Measurements from ENCODE around the gene PLXDC2.

Gene PLXDC2

DNA sequence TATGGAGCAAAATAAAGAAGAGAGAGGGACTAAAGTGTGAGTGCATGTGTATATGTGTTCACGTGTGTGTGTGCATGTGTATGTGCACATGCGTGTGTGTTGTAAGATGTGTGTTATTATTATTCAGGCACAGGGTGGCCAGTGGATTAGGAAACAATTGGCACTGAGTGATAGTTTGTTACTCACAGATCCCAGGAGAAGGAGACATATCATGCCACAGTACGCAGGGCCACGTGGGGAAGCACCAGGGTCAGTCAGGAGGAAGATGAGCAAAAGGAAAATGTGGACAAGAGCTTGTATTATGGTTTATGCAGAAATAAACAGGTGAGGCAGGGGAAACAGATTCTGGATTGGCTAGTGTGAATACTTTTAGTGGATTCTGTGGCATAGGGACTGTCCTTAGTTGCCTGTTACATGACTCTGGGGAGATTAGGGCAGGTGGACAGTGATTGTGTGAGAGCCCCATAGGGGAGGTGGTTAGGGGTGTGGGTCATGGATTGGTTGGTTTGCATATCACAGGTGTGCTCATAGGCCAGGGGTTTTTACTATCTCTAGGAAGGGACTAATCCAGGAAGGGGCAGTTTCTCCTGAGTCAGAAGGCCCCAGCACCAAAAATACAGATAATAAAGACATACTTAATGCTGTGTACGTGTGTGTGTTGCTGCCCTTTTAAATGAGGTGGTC is 90.0 kb downstream of the PLXDC2 start:
- in situ Hi-C loops (cut with MboI; ENCODE audit: low sequenced_read_pairs), result no loop called here

DNA sequence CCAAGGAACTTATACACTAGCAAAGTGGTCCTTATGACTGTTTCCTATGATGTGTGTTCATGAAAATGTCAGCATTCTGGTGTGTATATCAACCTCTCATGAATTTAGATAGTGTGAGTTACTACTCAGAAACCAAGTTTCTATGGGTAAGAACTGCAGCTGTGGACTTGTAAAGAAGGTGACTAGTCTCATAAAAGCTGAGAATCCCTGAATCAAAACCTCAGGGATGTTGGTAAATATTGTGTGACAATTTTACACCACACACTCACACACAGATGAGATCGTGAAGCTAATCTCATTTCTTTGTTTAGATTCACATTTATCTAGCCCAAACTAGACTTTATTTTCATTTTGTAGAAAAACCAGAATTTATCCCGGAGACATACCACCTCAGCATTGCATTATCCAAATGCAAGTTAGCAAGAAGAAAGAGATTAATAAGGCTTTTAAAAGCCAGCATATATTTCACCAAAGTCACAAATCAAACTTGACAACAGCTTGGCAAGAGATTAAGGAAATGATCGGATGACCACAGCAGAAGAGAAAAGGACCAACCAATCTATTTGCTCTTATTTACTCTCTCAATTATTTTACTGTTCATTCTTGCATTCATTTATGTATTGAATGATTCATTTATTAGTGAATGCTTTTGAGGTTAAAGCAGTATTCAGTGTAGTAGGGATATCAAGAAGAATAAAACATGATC is 92.9 kb downstream of the PLXDC2 start:
- in situ Hi-C loops (cut with MboI; ENCODE audit: low sequenced_read_pairs), result no loop called here

DNA sequence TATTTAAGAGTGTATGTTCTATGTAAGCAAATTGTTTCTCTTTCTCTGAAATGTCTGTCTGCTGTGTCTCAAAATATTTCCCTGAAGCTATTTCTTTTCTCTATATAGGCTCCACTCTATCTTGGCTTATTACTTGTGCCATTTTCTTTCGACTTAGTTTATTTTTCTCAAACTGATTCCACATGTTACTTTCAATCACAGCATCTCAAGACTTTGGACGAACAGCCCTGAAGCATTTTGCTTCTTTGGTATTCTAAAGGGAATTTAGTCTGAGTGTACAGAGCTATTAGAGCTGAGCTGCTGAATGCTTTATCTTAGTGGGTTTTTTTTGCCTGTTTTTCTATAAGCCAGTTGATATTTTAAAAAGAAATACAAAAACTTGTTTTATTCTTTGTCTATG is 95.7 kb downstream of the PLXDC2 start:
- in situ Hi-C loops (cut with MboI; ENCODE audit: low sequenced_read_pairs), result no loop called here

DNA sequence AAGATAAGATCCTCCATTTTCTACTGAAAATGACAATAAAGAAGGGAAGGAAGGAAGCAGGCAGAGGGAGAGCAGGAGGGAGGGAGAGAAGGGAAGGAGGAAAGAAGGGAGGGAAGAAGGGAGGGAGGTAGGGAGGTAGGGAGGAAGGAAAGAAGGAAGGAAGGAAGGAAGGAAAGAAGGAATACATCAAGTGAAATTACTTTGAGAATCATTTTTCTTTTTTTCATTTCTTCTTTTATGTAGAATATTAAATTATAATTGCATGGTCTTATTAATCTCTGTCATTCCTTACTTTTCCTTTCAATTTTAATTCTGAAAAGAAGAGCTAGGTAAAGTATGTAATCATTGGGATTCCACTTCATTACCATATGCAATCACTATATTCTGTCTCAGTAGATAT is 97.8 kb downstream of the PLXDC2 start:
- in situ Hi-C loops (cut with MboI; ENCODE audit: low sequenced_read_pairs), result no loop called here

DNA sequence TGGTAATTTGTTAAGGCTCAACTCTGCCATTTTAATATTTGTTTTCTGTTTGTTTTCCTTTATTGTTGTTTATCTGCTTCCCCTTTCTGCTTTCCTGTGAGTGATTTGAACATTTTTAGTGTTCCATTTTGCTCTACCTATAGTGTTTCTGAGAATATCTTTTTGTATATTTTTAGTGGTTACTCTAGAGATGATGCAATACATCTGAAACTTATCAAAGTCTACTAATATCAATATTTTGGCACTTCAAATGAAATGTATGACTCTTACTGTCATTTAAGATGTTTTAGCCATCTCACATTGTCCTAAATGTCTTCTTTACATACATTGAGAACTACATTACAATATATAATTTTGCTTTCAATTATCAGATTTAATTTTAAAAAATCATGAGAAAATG is 98.9 kb downstream of the PLXDC2 start:
- in situ Hi-C loops (cut with MboI; ENCODE audit: low sequenced_read_pairs), result no loop called here

DNA sequence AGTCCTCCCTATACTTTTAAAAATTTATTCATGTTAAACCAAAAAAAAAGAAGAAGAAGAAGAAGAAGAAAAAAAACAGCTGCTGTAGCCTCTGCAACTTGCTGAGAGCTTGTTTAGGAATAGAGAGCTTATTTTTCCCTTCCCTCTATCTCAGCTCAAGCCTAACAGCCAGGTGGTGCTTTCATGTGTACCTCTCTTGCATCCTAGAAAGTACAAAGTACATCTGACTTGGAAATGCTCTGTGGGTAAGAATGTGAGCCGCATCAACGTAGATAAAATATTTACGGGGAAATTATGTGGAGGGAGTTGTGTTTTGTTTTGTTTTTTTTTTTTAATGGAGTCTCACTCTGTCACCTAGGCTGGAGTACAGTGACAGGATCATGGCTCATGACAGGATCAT is 99.6 kb downstream of the PLXDC2 start:
- in situ Hi-C loops (cut with MboI; ENCODE audit: low sequenced_read_pairs), result no loop called here

DNA sequence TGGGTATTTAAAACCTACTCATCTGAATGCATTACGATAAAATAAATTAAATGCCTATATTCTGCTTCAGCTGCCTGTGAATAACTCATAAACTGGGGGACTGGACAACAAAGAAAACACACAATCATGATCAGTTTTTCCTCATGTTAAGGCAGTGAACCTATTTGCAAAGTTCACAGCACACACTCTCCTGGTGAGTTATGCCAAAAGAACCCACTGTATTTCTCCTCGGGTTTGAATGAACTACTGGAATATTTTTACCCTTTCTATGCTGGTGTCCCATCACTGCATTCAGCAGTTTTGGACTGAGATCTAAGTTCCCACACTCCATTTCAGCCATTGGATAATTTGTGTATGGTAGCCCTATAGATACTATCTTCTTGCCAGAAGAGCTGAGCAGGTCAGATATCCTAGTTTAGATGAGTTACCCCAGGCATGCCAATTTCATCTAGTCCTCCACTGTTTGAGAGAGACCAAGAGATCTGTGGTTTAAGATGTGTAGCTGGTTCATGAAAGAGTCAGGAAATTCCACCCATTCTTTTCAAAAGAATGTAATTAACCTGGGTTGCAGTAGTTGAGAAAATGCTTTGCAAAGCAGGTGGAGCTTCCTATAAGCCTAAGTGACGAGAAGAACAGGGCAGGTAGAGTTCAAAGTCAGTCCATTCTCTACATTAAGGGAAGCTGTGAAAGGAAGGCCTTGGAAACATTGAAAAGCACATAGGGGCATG is 101.7 kb downstream of the PLXDC2 start:
- in situ Hi-C loops (cut with MboI; ENCODE audit: low sequenced_read_pairs), result no loop called here

DNA sequence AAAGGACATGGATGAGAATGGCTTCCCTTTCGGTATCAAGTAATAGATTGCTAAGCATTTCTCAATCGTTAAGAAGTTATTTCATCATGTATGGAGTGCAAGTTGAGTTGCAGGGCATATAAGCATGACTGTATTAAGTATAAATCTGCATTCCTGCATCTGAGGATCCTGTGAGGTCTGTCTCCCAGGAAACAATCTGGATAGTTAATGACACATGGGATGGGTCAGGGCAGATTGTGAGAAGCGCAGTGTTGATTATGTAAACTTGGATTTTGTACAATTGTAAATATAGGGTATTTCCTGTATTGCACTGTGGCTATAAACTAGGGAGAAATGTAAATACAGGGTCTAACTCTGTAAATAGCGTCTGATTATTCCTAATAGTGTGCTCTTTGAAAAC is 102.6 kb downstream of the PLXDC2 start:
- in situ Hi-C loops (cut with MboI; ENCODE audit: low sequenced_read_pairs), result no loop called here

DNA sequence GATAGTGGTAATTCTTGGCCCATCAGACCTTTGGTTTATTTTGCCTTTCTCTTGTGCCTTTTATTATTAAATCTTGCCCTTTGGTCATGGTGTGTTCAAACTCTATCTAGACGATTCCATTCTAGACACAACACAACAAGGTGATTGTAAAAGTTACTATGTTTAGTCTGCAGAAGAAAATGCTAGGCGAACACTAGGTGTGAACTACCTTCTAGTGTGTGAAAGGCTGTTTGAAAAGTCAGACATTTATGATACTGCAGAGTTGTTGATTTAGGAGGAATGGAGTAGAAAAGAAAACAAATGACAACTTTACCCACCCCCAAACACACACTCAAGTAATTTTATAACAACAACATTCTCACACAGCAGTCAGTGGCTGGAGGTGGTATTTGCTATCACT is 103.4 kb downstream of the PLXDC2 start:
- in situ Hi-C loops (cut with MboI; ENCODE audit: low sequenced_read_pairs), result no loop called here

DNA sequence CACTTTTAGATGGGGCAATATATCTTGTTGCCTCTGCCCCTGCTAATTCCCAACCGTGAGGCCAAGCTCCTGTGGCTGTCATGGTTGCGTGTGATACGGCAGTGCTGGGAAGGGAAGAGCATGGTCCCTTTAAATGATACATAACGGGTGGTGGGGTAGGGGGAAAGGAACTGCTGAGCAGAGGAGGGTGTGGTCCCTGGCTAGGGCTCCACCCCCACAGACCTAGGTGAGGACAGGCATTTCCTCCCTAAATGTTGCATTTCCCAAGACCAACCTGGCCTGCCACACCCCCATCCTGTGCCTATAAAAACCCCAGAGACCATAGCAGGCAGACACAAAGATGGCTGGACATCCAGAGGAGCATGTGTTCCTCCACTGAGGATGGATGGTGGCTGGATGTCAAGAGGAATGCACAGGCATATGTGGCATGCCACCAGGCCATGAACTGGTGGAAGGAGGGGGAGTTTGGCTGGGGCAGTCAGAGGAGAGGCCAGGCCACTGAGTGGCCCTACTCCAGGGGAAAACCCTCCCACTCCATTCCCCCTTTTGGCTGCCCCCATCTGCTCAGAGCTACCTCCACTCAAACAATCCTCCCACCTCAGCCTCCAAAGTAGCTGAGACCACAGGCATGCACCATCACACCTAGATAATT is 104.0 kb downstream of the PLXDC2 start:
- in situ Hi-C loops (cut with MboI; ENCODE audit: low sequenced_read_pairs), result no loop called here

DNA sequence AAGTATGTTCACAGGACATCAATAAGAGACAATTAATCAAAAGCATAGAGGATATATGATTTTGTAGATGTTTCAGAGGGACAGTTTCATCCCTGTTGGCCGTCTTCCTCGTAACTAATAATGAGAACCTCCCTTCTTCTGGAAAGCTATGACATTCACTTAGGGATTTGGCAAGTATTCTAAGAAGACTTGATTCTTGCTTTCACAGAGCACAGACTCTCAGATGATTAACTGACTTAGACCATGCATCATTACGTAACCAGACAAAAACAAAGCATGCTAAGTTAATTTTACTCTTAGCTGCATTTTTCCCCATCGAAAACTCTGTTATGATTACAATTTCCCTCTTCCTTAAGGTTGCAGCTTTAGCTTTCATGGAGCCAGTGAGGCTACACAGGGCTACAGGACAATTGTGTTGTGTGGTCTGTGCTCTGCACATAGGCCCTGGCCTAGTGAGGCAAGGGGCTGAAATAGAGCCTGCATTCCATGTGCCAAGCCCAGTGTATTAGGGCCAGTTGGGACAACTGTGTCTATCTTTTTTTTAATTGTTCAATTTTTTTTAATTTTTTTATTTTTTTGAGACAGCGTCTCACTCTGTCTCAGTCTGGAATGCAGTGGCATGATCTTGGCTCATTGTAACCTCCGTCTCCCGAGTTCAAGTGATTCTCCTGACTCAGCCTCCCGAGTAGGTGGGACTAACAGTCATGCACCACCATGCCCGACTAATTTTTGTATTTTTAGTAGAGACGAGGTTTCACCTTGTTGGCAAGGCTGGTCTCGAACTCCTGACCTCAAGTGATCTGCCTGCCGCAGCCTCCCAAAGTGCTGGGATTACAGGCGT is 105.3 kb downstream of the PLXDC2 start:
- in situ Hi-C loops (cut with MboI; ENCODE audit: low sequenced_read_pairs), result no loop called here

DNA sequence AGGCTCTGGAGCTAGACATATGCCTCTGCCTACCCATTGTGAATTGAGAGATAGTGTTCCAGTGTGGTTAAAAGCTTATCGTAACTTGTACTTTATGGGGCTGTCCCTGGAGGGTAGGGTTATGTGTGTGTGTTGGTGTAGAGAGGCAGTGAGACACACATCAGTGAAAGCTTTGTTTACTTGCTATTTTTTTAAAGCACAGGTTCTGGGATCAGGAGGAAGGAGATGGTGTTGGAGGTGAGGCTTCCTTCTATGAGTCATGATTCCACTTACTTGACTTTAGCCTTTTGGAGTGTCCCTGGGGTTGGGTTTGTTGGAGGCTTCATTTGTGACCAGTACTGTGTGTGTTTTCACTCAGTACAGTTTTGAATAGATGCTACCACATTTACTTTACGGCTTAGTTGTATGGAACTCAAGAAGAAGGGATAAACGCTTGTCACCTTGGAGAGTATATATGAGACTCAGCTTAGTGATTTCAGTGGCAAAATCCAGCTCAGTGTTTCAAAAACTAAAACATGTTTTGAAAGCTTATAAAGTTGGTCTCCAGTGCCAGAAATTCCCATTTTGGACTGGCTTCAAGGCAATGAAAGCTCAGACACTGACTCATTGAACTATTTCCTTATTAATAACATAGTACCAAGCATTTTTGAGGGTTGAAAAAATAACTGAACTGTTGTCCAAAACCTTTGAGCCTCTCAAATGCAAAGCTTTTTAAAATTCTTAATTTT is 106.2 kb downstream of the PLXDC2 start:
- in situ Hi-C loops (cut with MboI; ENCODE audit: low sequenced_read_pairs), result no loop called here

DNA sequence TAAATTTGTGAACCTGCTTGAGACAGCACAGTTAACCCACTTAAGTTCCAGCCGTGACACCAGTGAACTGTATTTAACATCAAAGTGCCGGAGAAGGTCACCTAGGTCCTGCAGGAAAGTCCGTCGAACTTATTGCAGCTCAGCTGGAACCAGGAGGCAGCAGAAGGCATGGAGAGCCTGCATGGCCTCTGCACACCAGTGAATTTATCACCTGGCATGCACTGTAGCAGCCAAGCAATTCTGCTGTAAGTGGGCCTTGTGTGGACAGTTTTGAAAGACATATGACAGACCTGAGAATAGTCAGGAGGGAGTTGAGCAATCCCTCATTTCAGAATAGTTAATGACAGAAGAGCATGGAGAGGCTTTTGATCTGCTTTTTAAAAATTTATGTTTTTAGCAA is 108.8 kb downstream of the PLXDC2 start:
- in situ Hi-C loops (cut with MboI; ENCODE audit: low sequenced_read_pairs), result no loop called here

DNA sequence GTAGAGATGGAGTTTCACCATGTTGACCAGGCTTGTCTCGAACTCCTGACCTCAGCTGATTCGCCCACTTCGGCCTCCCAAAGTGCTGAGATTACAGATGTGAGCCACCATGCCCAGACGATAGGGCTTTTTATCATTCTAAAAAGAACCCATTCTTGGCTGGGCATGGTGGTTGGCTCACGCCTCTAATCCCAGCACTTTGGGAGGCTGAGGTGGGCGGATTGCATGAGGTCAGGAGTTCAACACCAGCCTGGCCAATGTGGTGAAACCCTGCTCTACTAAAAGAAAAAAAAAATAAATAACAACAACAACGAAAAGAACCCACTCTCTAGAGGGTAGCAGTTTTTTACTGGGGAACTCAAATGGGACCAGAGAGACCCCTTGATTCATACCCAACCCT is 112.7 kb downstream of the PLXDC2 start:
- in situ Hi-C loops (cut with MboI; ENCODE audit: low sequenced_read_pairs), result no loop called here

DNA sequence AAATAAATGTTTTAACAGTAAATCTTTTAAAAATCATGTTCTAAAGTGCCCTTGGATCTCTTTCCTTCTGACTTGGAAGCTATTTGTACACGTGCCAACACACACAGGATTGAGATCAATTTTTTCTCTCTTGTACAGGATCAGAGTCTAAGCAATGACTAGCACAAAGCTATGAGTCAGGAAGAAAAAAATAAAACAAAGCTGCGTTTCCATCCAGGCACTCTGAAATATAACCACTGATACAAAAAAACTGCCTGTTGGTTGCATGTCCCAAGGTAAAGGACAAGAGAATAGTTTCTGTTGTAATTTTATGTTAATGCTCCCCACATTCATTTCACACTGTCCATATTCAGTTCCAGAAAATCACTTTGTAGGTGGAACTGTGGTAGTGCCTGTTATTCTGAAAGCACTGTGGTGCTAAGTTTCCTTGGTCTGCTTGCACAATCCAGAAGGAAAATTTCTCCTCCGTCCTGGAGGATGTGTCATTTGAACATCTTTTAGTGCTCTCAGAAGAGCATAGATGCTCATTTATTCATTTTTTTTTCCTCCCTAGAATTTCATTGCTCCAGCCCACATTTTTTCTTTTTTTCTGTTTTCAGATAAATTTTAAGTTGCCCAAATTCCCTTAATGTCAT is 113.4 kb downstream of the PLXDC2 start:
- in situ Hi-C loops (cut with MboI; ENCODE audit: low sequenced_read_pairs), result no loop called here

DNA sequence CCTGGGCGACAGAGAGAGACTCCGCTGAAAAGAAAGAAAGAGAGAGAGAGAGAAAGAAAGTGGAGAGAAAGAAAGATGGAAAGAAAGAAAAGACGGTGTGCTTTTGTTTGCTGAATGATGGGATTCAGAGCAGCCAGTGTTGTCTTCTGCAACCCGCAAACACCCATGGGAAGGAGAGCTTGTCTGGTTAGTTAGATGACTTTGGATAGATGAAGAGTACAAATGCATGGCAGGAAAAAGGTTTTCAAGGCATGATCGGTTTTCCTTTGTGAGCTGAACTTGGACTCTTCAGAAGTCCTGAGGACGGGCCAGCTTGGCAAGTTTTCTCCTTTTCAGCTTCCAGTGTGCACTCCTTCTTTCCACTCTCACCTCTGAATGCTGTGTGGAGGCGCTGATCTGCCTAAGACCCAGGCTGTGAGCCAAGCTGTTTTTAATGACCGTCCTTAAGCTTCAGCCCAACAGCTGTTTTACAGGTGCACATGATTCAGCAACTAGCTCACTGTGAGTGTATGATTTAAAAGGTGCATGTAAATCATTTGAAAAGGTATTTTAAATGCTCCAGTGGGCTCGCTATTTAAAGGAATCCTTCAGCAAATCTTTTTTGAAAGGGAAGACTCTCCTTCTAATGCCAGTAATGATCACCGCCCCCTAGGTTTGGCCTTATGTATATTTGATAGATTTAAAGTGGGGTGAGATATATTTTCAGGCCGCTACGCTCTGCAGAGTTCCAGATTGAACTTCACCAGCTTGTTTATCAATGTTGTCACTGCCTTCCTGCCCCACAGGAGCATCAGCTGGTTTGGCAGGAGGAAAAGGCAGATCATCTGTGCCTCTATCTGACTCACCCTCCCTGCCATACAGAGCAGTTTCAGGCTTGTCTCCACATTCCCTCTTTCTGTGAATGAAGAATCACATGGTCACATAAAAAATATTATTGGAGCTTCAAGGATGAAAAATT is 115.0 kb downstream of the PLXDC2 start:
- in situ Hi-C loops (cut with MboI; ENCODE audit: low sequenced_read_pairs), result no loop called here

DNA sequence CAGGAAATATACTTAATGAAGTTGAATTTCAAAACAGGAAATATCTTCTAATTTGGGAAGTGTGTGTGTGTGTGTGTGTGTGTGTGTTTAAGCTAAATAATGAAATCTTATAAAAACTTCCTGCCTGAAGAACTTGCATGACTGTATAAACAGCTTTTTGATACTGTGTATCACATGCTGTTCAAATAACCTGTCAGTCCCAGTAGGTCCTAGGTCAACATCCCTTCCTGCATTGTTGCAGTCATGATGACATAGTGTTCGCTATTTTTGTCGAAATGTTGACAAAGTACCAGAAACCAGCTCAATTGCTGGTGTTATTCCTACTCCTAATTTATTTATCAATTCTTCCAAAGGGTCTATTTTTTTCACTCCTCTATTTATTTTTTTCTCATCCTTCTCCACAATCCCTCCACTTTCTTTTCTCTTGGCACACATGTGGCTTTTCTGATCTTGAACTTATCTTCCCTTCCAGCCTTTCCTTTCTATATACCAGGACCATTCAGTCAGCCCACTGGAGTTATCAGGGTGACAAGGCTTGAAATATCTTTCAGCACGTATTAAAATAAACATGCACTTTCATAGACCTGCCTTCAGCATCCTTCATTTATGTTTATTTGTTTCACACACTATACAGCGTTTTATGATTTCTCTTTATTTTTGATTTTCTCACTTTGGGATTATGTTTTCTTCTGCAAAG is 115.8 kb downstream of the PLXDC2 start:
- in situ Hi-C loops (cut with MboI; ENCODE audit: low sequenced_read_pairs), result no loop called here

DNA sequence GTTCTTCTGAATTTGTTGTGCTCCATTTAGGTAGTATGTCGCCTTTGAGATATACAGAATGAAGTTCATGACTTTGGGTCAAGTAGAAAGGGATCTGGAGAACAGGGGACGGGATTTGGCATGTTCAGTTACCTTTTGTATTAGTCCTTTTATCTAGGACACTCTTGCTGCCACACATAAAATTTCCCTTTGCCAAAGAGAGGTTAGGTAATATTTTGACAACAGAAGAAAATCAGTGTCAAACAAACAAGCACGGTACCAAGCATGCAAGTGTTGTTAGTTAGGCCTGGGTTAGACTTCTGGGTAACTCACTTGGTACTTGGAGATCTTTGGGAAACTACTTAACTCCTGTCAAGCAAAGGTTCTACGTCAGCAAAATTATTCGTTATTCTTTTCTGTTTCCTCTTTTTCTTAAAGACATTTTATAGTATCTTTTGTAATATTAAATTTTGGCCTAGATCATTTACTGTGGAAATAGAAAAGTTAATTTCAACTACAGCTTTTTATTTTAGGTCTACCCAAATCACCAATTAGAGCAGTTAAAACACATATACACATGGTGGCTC is 116.7 kb downstream of the PLXDC2 start:
- in situ Hi-C loops (cut with MboI; ENCODE audit: low sequenced_read_pairs), result no loop called here

Data from HL-60/S4 treated with retinoic acid at 250 ng/mL for 4 days and 3 days (cell line).